ENCODE data around the gene RGS9. TPM values are rescaled to one million over a fixed set of nuclear protein-coding genes. Genes with fewer than 3 reads are reported as not detected.
A peak's percentile ranks its signal among the peaks of the same experiment; 100 is the strongest.

RGS9 gene
- total and polyA plus RNA-seq, 10 of the 15 experiments (the other 5 are each of a cell fraction or from before 2014, with no cell fraction given): 1.1 to 10.6 (median 5.6) TPM

GRCh38 chr17:65100316-65101140 is 36.6 kb upstream of the RGS9 start (continued):
- no peak for TF ChIP-seq ATF2 (IDR thresholded peaks at IDR 0.05; ENCODE audit: low read length)
- peak; percentile 62; the same call in 1 of the 2 replicates for TF ChIP-seq ATF7 (IDR thresholded peaks at IDR 0.05; ENCODE audit: low read depth)
- TF ChIP-seq CREM (IDR thresholded peaks at IDR 0.05; ENCODE audit: low read depth): no peak; the same call in 1 of the 2 replicates
- no peak for TF ChIP-seq YBX1 (IDR thresholded peaks at IDR 0.05)
- TF ChIP-seq RUNX3 (IDR thresholded peaks at IDR 0.05; ENCODE audit: low read length): peak; percentile 53
- TF ChIP-seq NKRF (conservative IDR thresholded peaks at IDR 0.05): 0 out of 2 replicates have a peak, but pooled peaks have one; percentile 47
- no peak for TF ChIP-seq REST (IDR thresholded peaks at IDR 0.05; ENCODE audit: low read depth, low read length)
- no peak for TF ChIP-seq SREBF1 (IDR thresholded peaks at IDR 0.05; ENCODE audit: low read length)
- TF ChIP-seq SUPT20H (IDR thresholded peaks at IDR 0.05; ENCODE audit: borderline replicate concordance, control insufficient read depth, low read depth, low read length): no peak
- TF ChIP-seq KDM1A (IDR thresholded peaks at IDR 0.05; ENCODE audit: borderline replicate concordance): no peak
- TF ChIP-seq SMC3 (IDR thresholded peaks at IDR 0.05; ENCODE audit: borderline replicate concordance, low read length): peak; percentile 54
- no peak for TF ChIP-seq PBX3 (IDR thresholded peaks at IDR 0.05; ENCODE audit: insufficient replicate concordance, low read depth, low read length)
- peak; percentile 39; the same call in 1 of the 2 replicates for TF ChIP-seq IKZF1 (conservative IDR thresholded peaks at IDR 0.05)
- no peak for TF ChIP-seq RELA (IDR thresholded peaks at IDR 0.05; ENCODE audit: borderline replicate concordance, partially characterized antibody)
- TF ChIP-seq IRF4 (IDR thresholded peaks at IDR 0.05; ENCODE audit: low read depth, low read length): no peak
- TF ChIP-seq CREB1 (IDR thresholded peaks at IDR 0.05; ENCODE audit: low read depth): peak; percentile 38; the same call in 1 of the 2 replicates
- no peak for TF ChIP-seq RBBP5 (conservative IDR thresholded peaks at IDR 0.05)
- peak; percentile 25 for TF ChIP-seq SMARCA5 (IDR thresholded peaks at IDR 0.05)
- no peak for TF ChIP-seq TAF1 (IDR thresholded peaks at IDR 0.05; ENCODE audit: borderline replicate concordance, low read depth, low read length)
- no peak for TF ChIP-seq BRCA1 (IDR thresholded peaks at IDR 0.05; ENCODE audit: low read depth, low read length)

All from GM12878 (cell line).